ENCODE data around the gene LEAP2.

GRCh38 chr5:132839426-132840301, 33.8 kb upstream of the LEAP2 start:
- no peak for TF ChIP-seq CTCF (tag by site-specific recombination; IDR thresholded peaks at IDR 0.05)
- no peak for TF ChIP-seq SCRT2 (tag by site-specific recombination; IDR thresholded peaks at IDR 0.05)
- TF ChIP-seq ZNF423 (tag by site-specific recombination; IDR thresholded peaks at IDR 0.05), result no peak
- TF ChIP-seq RBAK (tag by site-specific recombination; IDR thresholded peaks at IDR 0.05), result no peak
- TF ChIP-seq ZBTB11 (tag by site-specific recombination; conservative IDR thresholded peaks at IDR 0.05; ENCODE audit: low read depth), result no peak
- no peak for TF ChIP-seq ZNF23 (tag by site-specific recombination; IDR thresholded peaks at IDR 0.05; ENCODE audit: borderline replicate concordance)
- no peak for TF ChIP-seq ZNF513 (tag by site-specific recombination; IDR thresholded peaks at IDR 0.05)
- TF ChIP-seq ZBTB49 (tag by site-specific recombination; IDR thresholded peaks at IDR 0.05; ENCODE audit: low read depth), result no peak
- TF ChIP-seq TCF7L2 (IDR thresholded peaks at IDR 0.05; ENCODE audit: borderline replicate concordance, low read depth, low read length), result no peak
- no peak for TF ChIP-seq ZBTB17 (tag by site-specific recombination; IDR thresholded peaks at IDR 0.05)
- no peak for TF ChIP-seq ZNF311 (tag by site-specific recombination; IDR thresholded peaks at IDR 0.05; ENCODE audit: borderline replicate concordance)
